H1 (cell line): ENCODE measurements around the gene OSGEP. TPM values are rescaled to one million over a fixed set of nuclear protein-coding genes. Genes with fewer than 3 reads are reported as not detected.
A peak's percentile ranks its signal among the peaks of the same experiment; 100 is the strongest.

Source experiments
- CTCF ChIA-PET: fragments of 300-600 bp; sonication (Branson Sonifier 250); formaldehyde crosslinking; loops from one replicate; lab custom pipeline; 2021; ENCODE audit not compliant: partially characterized antibody; lab: Charles Lee
- POLR2A ChIA-PET: fragments of 300-600 bp; sonication (Branson Sonifier 250); formaldehyde crosslinking; loops from one replicate; lab custom pipeline; 2021; ENCODE audit warnings: inconsistent platforms; ENCODE audit not compliant: partially characterized antibody; lab: Charles Lee
- DNase-seq, 2 experiments: peaks; one replicate each; pipeline versions ENCODE4 v3.0.0 to v3.0.0-alpha.2; 2010 to 2022; ENCODE audit warnings: low spot score in 2 of 2, low read depth in 1 of 2, mixed read lengths in 1 of 2
- FAIRE-seq: peaks from 2 replicates; lab custom pipeline; 2011; peaks lifted over from hg19 to GRCh38; lab: Jason Lieb, UNC
- H2AFZ ChIP-seq: 2 replicates; pipeline ENCODE4 v1.8.1; 2012; ENCODE audit warnings: low read length, inconsistent platforms
- H2AK5ac ChIP-seq: 2 replicates; pipeline ENCODE4 v1.6.1; 2013; ENCODE audit warnings: low read depth, low read length
- H2BK120ac ChIP-seq: replicated peaks from 2 replicates; pipeline ENCODE3; 2013; ENCODE audit warnings: low read depth, low read length, inconsistent platforms
- H2BK12ac ChIP-seq: 2 replicates; pipeline ENCODE4 v1.6.1; 2013; ENCODE audit warnings: low read depth, low read length
- H2BK15ac ChIP-seq: 2 replicates; pipeline ENCODE4 v1.6.1; 2013; ENCODE audit warnings: low read length
- H2BK20ac ChIP-seq: 2 replicates; pipeline ENCODE4 v1.6.1; 2013; ENCODE audit warnings: low read length
- H2BK5ac ChIP-seq: 2 replicates; pipeline ENCODE4 v1.6.1; 2013; ENCODE audit warnings: low read depth, low read length
- H3K14ac ChIP-seq: 2 replicates; pipeline ENCODE4 v1.6.1; 2013; ENCODE audit warnings: inconsistent platforms; ENCODE audit not compliant: insufficient read length
- H3K18ac ChIP-seq: 2 replicates; pipeline ENCODE4 v1.6.1; 2013; ENCODE audit warnings: low read length; ENCODE audit errors: extremely low read depth
- H3K23ac ChIP-seq: 2 replicates; pipeline ENCODE4 v1.6.1; 2013; ENCODE audit warnings: inconsistent platforms; ENCODE audit not compliant: insufficient read length
- H3K23me2 ChIP-seq: 2 replicates; pipeline ENCODE4 v1.6.1; 2013; ENCODE audit warnings: low read depth, low read length
- H3K27ac ChIP-seq: 2 replicates; pipeline ENCODE4 v1.6.1; 2011; ENCODE audit warnings: low read depth, low read length, inconsistent platforms
- H3K27me3 ChIP-seq, 4 experiments: replicated peaks in 1 of 4; 1 replicate in 1 of 4; 2 replicates in 3 of 4; pipeline versions ENCODE4 v1.6.1 to v1.8.1; 2011 to 2013; ENCODE audit warnings: low read length in 3 of 4, mild to moderate bottlenecking in 3 of 4, inconsistent platforms in 2 of 4, mixed read lengths in 2 of 4, moderate library complexity in 1 of 4; ENCODE audit not compliant: control insufficient read depth in 3 of 4, insufficient read depth in 3 of 4; ENCODE audit errors: extremely low read depth in 1 of 4
- H3K36me3 ChIP-seq, 4 experiments: 2 replicates each; pipeline versions ENCODE4 v1.6.1 to v1.8.1; 2011 to 2013; ENCODE audit warnings: mild to moderate bottlenecking in 4 of 4, low read length in 3 of 4, moderate library complexity in 2 of 4, control low read depth in 1 of 4, inconsistent platforms in 1 of 4; ENCODE audit not compliant: insufficient read depth in 4 of 4, control insufficient read depth in 2 of 4
- H3K4ac ChIP-seq: replicated peaks from 2 replicates; pipeline ENCODE3; 2013; ENCODE audit warnings: low read length, low read depth, mixed read lengths, inconsistent platforms; ENCODE audit not compliant: insufficient read length
- H3K4me1 ChIP-seq, 4 experiments: replicated peaks in 1 of 4; 1 replicate in 1 of 4; 2 replicates in 3 of 4; pipeline versions ENCODE4 v1.6.1 to v1.8.1; 2011 to 2013; ENCODE audit warnings: low read length in 3 of 4, inconsistent platforms in 2 of 4, mixed read lengths in 1 of 4; ENCODE audit not compliant: insufficient read depth in 4 of 4, control insufficient read depth in 3 of 4
- H3K4me2 ChIP-seq, 2 experiments: 2 replicates each; pipeline versions ENCODE4 v1.6.1 to v1.8.1; 2011 to 2013; ENCODE audit warnings: low read depth in 2 of 2, low read length in 2 of 2, control low read depth in 1 of 2, inconsistent platforms in 1 of 2, mild to moderate bottlenecking in 1 of 2; ENCODE audit not compliant: insufficient read depth in 1 of 2
- H3K4me3 ChIP-seq, 4 experiments: fragments of 200-600, 300-600 bp in 1 of 4; sonication (generic), shearing (Covaris generic), sonication (Bioruptor Twin) in 1 of 4; 2 replicates each; pipeline versions ENCODE4 v1.5.1 to v1.8.1; 2011 to 2016; ENCODE audit warnings: low read length in 4 of 4, low read depth in 3 of 4, control low read depth in 2 of 4, inconsistent platforms in 2 of 4, mild to moderate bottlenecking in 2 of 4, mixed read lengths in 1 of 4, moderate library complexity in 1 of 4; ENCODE audit not compliant: insufficient read depth in 2 of 4; ENCODE audit errors: extremely low read depth in 1 of 4
- H3K56ac ChIP-seq: replicated peaks from 2 replicates; pipeline ENCODE3; 2013; ENCODE audit warnings: low read depth, mild to moderate bottlenecking, mixed read lengths, low read length, inconsistent platforms; ENCODE audit not compliant: insufficient read length
- H3K79me1 ChIP-seq: 2 replicates; pipeline ENCODE4 v1.6.1; 2013; ENCODE audit warnings: low read depth, low read length, control low read depth
- H3K79me2 ChIP-seq, 2 experiments: 2 replicates each; pipeline versions ENCODE4 v1.6.1 to v1.8.1; 2012 to 2013; ENCODE audit warnings: low read length in 2 of 2, mild to moderate bottlenecking in 2 of 2, inconsistent platforms in 1 of 2; ENCODE audit not compliant: insufficient read depth in 2 of 2, control insufficient read depth in 1 of 2
- H3K9ac ChIP-seq, 4 experiments: replicated peaks in 1 of 4; 1 replicate in 1 of 4; 2 replicates in 3 of 4; pipeline versions ENCODE4 v1.6.1 to v1.8.1; 2011 to 2013; ENCODE audit warnings: low read depth in 3 of 4, low read length in 3 of 4, control low read depth in 2 of 4, mild to moderate bottlenecking in 2 of 4, moderate library complexity in 2 of 4, inconsistent platforms in 1 of 4; ENCODE audit errors: extremely low read depth in 1 of 4
- H3K9me3 ChIP-seq, 2 experiments: 2 replicates each; pipeline versions ENCODE4 v1.6.1 to v1.8.1; 2012 to 2013; ENCODE audit warnings: mild to moderate bottlenecking in 2 of 2, moderate library complexity in 2 of 2, control low read depth in 1 of 2, inconsistent platforms in 1 of 2, low read depth in 1 of 2, low read length in 1 of 2, mixed read lengths in 1 of 2; ENCODE audit not compliant: insufficient read depth in 2 of 2
- H4K20me1 ChIP-seq, 2 experiments: replicated peaks in 1 of 2; 2 replicates each; pipeline versions ENCODE3 to v1.8.1; 2011 to 2013; ENCODE audit warnings: inconsistent platforms in 2 of 2, low read length in 2 of 2, mild to moderate bottlenecking in 1 of 2; ENCODE audit not compliant: insufficient read depth in 2 of 2, control insufficient read depth in 1 of 2
- H4K5ac ChIP-seq: 2 replicates; pipeline ENCODE4 v1.6.1; 2013; ENCODE audit warnings: low read length, low read depth, mixed read lengths, inconsistent platforms; ENCODE audit not compliant: insufficient read length
- H4K8ac ChIP-seq: 2 replicates; pipeline ENCODE4 v1.8.0; 2013; ENCODE audit warnings: mild to moderate bottlenecking, moderate library complexity, low read length, inconsistent platforms; ENCODE audit not compliant: insufficient read depth; ENCODE audit errors: extremely low read depth
- H4K91ac ChIP-seq: replicated peaks from 2 replicates; pipeline ENCODE3; 2013; ENCODE audit warnings: low read length, mixed read lengths, inconsistent platforms; ENCODE audit not compliant: insufficient read length
- GTF2F1 ChIP-seq: IDR thresholded peaks from 2 replicates; pipeline ENCODE4 v1.6.1; 2012; ENCODE audit warnings: low read depth, low read length, improper control_type of control experiment, borderline replicate concordance
- HDAC6 ChIP-seq: IDR thresholded peaks from one replicate; pipeline ENCODE4 v1.7.1; 2012; ENCODE audit warnings: low read depth, mild to moderate bottlenecking, inconsistent platforms, low read length, moderate library complexity
- JUN ChIP-seq: IDR thresholded peaks from 2 replicates; pipeline ENCODE4 v1.6.1; 2011; ENCODE audit warnings: low read depth, mild to moderate bottlenecking, improper control_type of control experiment, low read length
- KDM4A ChIP-seq: IDR thresholded peaks from one replicate; pipeline ENCODE4 v1.7.1; 2012; ENCODE audit warnings: low read depth, mild to moderate bottlenecking, moderate library complexity, low read length, inconsistent platforms; ENCODE audit not compliant: severe bottlenecking
- POLR2A ChIP-seq, 2 experiments: IDR thresholded peaks; 1 replicate in 1 of 2; 2 replicates in 1 of 2; pipeline ENCODE4 v1.6.1; 2011; ENCODE audit warnings: low read depth in 2 of 2, low read length in 2 of 2, mild to moderate bottlenecking in 2 of 2; ENCODE audit errors: control extremely low read depth in 1 of 2
- RXRA ChIP-seq: IDR thresholded peaks from 2 replicates; pipeline ENCODE4 v1.6.1; 2011; ENCODE audit warnings: low read depth, mild to moderate bottlenecking, low read length, moderate library complexity; ENCODE audit not compliant: insufficient read depth
- SIN3A ChIP-seq, 2 experiments: IDR thresholded peaks in 1 of 2; conservative IDR thresholded peaks in 1 of 2; 2 replicates each; pipeline ENCODE4 v1.6.1; 2011 to 2012; ENCODE audit warnings: low read length in 2 of 2, improper control_type of control experiment in 1 of 2, low read depth in 1 of 2, mild to moderate bottlenecking in 1 of 2
- SIRT6 ChIP-seq: IDR thresholded peaks from one replicate; pipeline ENCODE4 v1.7.1; 2012; ENCODE audit warnings: low read length, inconsistent platforms
- SP2 ChIP-seq: IDR thresholded peaks from 2 replicates; pipeline ENCODE4 v1.6.1; 2012; ENCODE audit warnings: mild to moderate bottlenecking, low read length, inconsistent platforms
- TAF1 ChIP-seq: IDR thresholded peaks from 2 replicates; pipeline ENCODE4 v1.6.1; 2011; ENCODE audit warnings: mild to moderate bottlenecking, low read depth, low read length
- WGBS, 2 experiments: shearing (Covaris generic) in 1 of 2; methylation state at CpG; one replicate each; pipeline versions ENCODE4 v1.1.6 to v1.1.7; 2013 to 2015; ENCODE audit warnings: low lambda C conversion rate in 2 of 2, mixed read lengths in 2 of 2, inconsistent platforms in 1 of 2, low coverage in 1 of 2, missing lambda C conversion rate in 1 of 2; ENCODE audit not compliant: insufficient replicate concordance in 2 of 2, insufficient coverage in 1 of 2, insufficient read length in 1 of 2; ENCODE audit errors: extremely low coverage in 1 of 2, missing lambda C conversion rate in 1 of 2; 5-methylcytosine and 5-hydroxymethylcytosine counted together
- polyA plus RNA-seq, 7 experiments: library from polyadenylated mRNA; depleted of rRNA in 3 of 7; stranded (reverse) in 5 of 7; unstranded in 2 of 7; fragments of >200 nt in 5 of 7; fragments of 200-250 nt in 2 of 7; gene quantifications; 1 replicate in 5 of 7; 2 replicates in 1 of 7; 4 replicates in 1 of 7; pipeline versions ENCODE4 v1.2.1 to v1.2.3, GENCODE V29; 2011 to 2013; ENCODE audit warnings: missing spikeins in 2 of 7, mixed read lengths in 2 of 7
- total RNA-seq: library from RNA; stranded (reverse); fragmentation: NEBNext Ultra II Directional; extraction: Animal tissue kit (Norgen Biotek cat#: 25700); gene quantifications from 2 replicates; pipeline ENCODE4 v1.2.1, GENCODE V29; 2021
- TF ChIP-seq, protein P1 (sequence below): IDR thresholded peaks from 2 replicates; pipeline ENCODE4 v1.6.1; 2011; ENCODE audit warnings: low read length, improper control_type of control experiment

Gene OSGEP
- total and polyA plus RNA-seq, 2 of the 8 experiments (the other 6 are each of a cell fraction or from before 2014, with no cell fraction given): 34.4 to 78.6 TPM

DNA sequence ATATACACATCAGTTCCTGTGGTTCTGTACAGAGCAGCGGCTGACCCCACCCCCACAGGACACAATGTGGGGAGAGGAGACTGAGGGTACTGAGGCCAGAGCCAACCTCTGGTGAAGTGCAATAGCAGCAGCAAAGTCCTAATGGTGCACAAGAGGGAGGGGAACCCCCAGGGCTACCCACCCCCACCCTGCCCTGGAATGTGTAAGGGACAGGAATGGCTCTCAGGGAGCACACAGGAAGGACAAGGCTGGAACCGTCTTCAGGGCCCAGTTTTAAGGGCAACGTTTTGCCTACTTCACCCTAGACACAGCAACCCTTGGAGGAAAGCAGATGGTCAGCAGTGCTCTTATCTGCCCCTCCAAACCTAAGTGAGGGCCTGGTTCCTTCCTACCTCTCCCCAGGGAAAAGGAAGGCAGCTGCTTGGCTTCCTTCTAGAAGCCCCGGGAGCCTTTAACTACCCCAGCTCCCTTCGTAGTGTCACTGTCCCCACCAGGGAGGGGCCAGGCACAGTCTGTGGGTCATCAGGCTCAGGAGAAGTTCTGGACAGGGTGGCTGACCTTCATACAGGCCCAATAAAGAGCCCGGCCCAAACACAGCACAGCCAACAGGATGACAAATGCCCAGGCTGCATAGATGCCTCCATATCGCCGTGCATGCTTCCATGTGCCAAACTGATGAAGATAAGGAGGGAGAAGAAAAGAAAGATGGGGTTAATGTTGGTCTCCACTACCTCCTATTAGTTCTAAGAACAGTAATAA, 3.6 kb upstream of the OSGEP start:
- H4K20me1 ChIP-seq: peaks cover 0 to 12% of the 10 kb centered on the region in 2 experiments
- no peak overlapping the region for H2AFZ ChIP-seq
- no peak overlapping the region for H2BK120ac ChIP-seq
- no peak overlapping the region for H3K4ac ChIP-seq
- no peak overlapping the region for H2BK5ac ChIP-seq
- H3K4me3 ChIP-seq: no peak overlapping the region
- no peak overlapping the region for H3K27ac ChIP-seq
- CTCF ChIA-PET: interaction anchor here (0.8 kb wide), 1 partner anchor 43 kb away, joined by 4 read pairs; no protein-coding TSS in a partner anchor
- peaks cover 7 to 45% of the 10 kb centered on the region in 2 experiments for H3K79me2 ChIP-seq
- H3K36me3 ChIP-seq: peaks cover 16 to 40% (median 28%) of the 10 kb centered on the region in 4 experiments; a peak in 7 of 8 replicates
- H3K79me1 ChIP-seq: peaks cover 6% of the 10 kb centered on the region
- no peak overlapping the region for H3K56ac ChIP-seq
- H2BK20ac ChIP-seq: no peak overlapping the region
- no peak overlapping the region for H3K18ac ChIP-seq
- H2BK15ac ChIP-seq: no peak overlapping the region
- no peak overlapping the region for H3K23ac ChIP-seq
- H3K9ac ChIP-seq: no peak overlapping the region; a peak in 1 of 7 replicates
- H4K5ac ChIP-seq: no peak overlapping the region
- H4K91ac ChIP-seq: no peak overlapping the region
- H3K23me2 ChIP-seq: peaks cover 13% of the 10 kb centered on the region
- POLR2A ChIA-PET: interaction anchor here (0.8 to 2.8 kb wide), 9 partner anchors 12 to 199 kb away, joined by 3 to 13 read pairs (median 4); partner anchors contain the start of genes PARP2 and TEP1
- FAIRE-seq (no peak), DNase-seq (no peak)
- H3K9me3 ChIP-seq: no peaks in the 10 kb centered on the region
- H3K4me1 ChIP-seq: peaks cover 0 to 10% (median 2%) of the 10 kb centered on the region in 4 experiments; a peak in 4 of 7 replicates
- no peak overlapping the region for H2AK5ac ChIP-seq
- H3K27me3 ChIP-seq: no peaks in the 10 kb centered on the region; a peak in 1 of 7 replicates
- H3K14ac ChIP-seq: no peak overlapping the region
- H3K4me2 ChIP-seq: no peak overlapping the region
- no peak overlapping the region for H2BK12ac ChIP-seq
- H4K8ac ChIP-seq: no peak overlapping the region
- 89% methylated on average over 7 of the region's 8 CpGs; no CpG with 5 or more reads in 1 of the 2 experiments for WGBS, 2 experiments
- TF ChIP-seq SP2 (no peak), JUN (no peak), GTF2F1 (no peak), TAF1 (0 out of 2 replicates have a peak, but pooled peaks have one; percentile 15), SIN3A (conservative IDR thresholded peaks at IDR 0.05 in 1 of 2, IDR thresholded peaks at IDR 0.05 in 1 of 2; ENCODE audit: low read depth in 1 of 2, low read length in 2 of 2) (no peak), RXRA (no peak), SIRT6 (no peak), POLR2A (IDR thresholded peaks at IDR 0.05; ENCODE audit: control extremely low read depth in 1 of 2, low read depth in 2 of 2, low read length in 2 of 2) (peak; percentile 64 to 82), KDM4A (no peak), HDAC6 (no peak)
- TF ChIP-seq, protein P1, sequence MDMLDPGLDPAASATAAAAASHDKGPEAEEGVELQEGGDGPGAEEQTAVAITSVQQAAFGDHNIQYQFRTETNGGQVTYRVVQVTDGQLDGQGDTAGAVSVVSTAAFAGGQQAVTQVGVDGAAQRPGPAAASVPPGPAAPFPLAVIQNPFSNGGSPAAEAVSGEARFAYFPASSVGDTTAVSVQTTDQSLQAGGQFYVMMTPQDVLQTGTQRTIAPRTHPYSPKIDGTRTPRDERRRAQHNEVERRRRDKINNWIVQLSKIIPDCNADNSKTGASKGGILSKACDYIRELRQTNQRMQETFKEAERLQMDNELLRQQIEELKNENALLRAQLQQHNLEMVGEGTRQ: no peak
